Measurements from ENCODE around the gene MYO1C.
"Not testable (repeated sequence)": the region's sequence is repeated elsewhere in the genome, so short reads cannot be mapped to it uniquely, and the experiment has no call there.

MYO1C gene

GRCh38 chr17:1529863-1530262, 37.4 kb upstream of the MYO1C start:
- TF ChIP-seq, protein P1, sequence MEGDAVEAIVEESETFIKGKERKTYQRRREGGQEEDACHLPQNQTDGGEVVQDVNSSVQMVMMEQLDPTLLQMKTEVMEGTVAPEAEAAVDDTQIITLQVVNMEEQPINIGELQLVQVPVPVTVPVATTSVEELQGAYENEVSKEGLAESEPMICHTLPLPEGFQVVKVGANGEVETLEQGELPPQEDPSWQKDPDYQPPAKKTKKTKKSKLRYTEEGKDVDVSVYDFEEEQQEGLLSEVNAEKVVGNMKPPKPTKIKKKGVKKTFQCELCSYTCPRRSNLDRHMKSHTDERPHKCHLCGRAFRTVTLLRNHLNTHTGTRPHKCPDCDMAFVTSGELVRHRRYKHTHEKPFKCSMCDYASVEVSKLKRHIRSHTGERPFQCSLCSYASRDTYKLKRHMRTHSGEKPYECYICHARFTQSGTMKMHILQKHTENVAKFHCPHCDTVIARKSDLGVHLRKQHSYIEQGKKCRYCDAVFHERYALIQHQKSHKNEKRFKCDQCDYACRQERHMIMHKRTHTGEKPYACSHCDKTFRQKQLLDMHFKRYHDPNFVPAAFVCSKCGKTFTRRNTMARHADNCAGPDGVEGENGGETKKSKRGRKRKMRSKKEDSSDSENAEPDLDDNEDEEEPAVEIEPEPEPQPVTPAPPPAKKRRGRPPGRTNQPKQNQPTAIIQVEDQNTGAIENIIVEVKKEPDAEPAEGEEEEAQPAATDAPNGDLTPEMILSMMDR (conservative IDR thresholded peaks at IDR 0.05; ENCODE audit: control insufficient read depth, insufficient read depth, low read depth, low read length), result no peak
- no peak overlapping the region for H3K4me3 ChIP-seq (ENCODE audit: control insufficient read depth, low read depth, low read length)
- no peak for DNase-seq (ENCODE audit: low read depth)

DNA sequence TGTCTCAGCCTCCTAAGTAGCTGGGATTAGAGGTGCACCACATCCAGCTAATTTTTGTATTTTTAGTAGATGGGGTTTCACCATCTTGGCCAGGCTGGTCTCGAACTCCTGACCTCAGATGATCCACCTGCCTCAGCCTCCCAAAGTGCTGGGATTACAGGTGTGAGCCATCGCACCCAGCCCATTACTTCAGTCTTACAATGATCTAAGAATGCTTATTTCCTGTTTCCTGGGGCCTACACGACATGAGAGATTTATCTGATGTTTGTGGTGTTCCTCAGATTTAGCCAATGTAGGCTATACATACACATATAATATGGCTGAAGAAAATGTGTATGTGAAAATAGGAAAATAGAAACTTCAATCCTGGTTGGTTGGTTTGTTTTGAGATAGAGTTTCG, 34.4 kb upstream of the MYO1C start:
- not testable (repeated sequence) for H3K4me3 ChIP-seq (ENCODE audit: control insufficient read depth, low read depth, low read length); DNase-seq (ENCODE audit: low read depth)

GRCh38 chr17:1522626-1523025, 30.1 kb upstream of the MYO1C start:
- TF ChIP-seq, protein P1 (conservative IDR thresholded peaks at IDR 0.05; ENCODE audit: control insufficient read depth, insufficient read depth, low read depth, low read length), result no peak
- no peak for DNase-seq (ENCODE audit: low read depth)
- no peak overlapping the region for H3K4me3 ChIP-seq (ENCODE audit: control insufficient read depth, low read depth, low read length)

GRCh38 chr17:1521086-1521640, 28.7 kb upstream of the MYO1C start:
- DNase-seq (ENCODE audit: low read depth), result no peak
- TF ChIP-seq, protein P1 (conservative IDR thresholded peaks at IDR 0.05; ENCODE audit: control insufficient read depth, insufficient read depth, low read depth, low read length), result no peak
- H3K4me3 ChIP-seq (ENCODE audit: control insufficient read depth, low read depth, low read length), result no peak overlapping the region

DNA sequence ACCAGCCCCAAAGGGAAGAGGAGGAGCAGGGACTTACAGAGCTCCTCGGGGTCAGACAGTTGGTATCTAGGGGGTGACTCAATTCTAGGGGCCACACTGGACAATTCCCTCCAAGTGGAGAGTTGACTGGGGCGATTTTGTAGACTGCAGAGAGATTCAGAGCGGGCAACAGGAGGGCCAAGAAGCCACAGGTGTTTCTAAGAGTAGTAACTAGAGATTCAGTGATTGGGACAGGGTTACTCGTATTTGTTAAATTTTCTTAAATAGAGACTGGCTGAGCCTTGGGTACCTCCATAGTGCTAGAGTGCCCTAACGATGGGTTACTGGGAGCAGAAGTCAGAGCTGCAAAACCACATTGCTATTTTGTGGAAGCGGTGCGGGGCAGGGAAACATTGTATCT, 27.2 kb upstream of the MYO1C start:
- no peak for DNase-seq (ENCODE audit: low read depth)
- TF ChIP-seq, protein P1 (conservative IDR thresholded peaks at IDR 0.05; ENCODE audit: control insufficient read depth, insufficient read depth, low read depth, low read length), result no peak
- no peak overlapping the region for H3K4me3 ChIP-seq (ENCODE audit: control insufficient read depth, low read depth, low read length)

GRCh38 chr17:1518410-1518809, 25.9 kb upstream of the MYO1C start:
- TF ChIP-seq, protein P1 (conservative IDR thresholded peaks at IDR 0.05; ENCODE audit: control insufficient read depth, insufficient read depth, low read depth, low read length), result no peak
- DNase-seq (ENCODE audit: low read depth), result no peak
- H3K4me3 ChIP-seq (ENCODE audit: control insufficient read depth, low read depth, low read length), result no peak overlapping the region

GRCh38 chr17:1516388-1517161, 24.1 kb upstream of the MYO1C start, which contains the start of gene INPP5K:
INPP5K (minus strand) TSS chr17:1516612; CDS start chr17:1516499, 113 bp downstream.
- TF ChIP-seq, protein P1 (conservative IDR thresholded peaks at IDR 0.05; ENCODE audit: control insufficient read depth, insufficient read depth, low read depth, low read length), result no peak
- H3K4me3 ChIP-seq (ENCODE audit: control insufficient read depth, low read depth, low read length), result peak within 1 kb of the TSS; percentile 94
- peak; percentile 97 for DNase-seq (ENCODE audit: low read depth)
